PC-9 (cell line): Measurements from ENCODE around the gene BUB1B.

Experiments
- EZH2 ChIP-seq: fragments of 200-600 bp; sonication (generic); IDR thresholded peaks from 2 replicates; pipeline ENCODE4 v1.8.0; 2017; ENCODE audit warnings: antibody characterized with exemption, low read depth
- TF ChIP-seq, protein P1 (sequence below): fragments of 200-600 bp; sonication (generic); conservative IDR thresholded peaks from 2 replicates; pipeline ENCODE4 v1.6.1; 2017; ENCODE audit warnings: mixed run types, antibody characterized with exemption, mild to moderate bottlenecking, moderate library complexity

DNA sequence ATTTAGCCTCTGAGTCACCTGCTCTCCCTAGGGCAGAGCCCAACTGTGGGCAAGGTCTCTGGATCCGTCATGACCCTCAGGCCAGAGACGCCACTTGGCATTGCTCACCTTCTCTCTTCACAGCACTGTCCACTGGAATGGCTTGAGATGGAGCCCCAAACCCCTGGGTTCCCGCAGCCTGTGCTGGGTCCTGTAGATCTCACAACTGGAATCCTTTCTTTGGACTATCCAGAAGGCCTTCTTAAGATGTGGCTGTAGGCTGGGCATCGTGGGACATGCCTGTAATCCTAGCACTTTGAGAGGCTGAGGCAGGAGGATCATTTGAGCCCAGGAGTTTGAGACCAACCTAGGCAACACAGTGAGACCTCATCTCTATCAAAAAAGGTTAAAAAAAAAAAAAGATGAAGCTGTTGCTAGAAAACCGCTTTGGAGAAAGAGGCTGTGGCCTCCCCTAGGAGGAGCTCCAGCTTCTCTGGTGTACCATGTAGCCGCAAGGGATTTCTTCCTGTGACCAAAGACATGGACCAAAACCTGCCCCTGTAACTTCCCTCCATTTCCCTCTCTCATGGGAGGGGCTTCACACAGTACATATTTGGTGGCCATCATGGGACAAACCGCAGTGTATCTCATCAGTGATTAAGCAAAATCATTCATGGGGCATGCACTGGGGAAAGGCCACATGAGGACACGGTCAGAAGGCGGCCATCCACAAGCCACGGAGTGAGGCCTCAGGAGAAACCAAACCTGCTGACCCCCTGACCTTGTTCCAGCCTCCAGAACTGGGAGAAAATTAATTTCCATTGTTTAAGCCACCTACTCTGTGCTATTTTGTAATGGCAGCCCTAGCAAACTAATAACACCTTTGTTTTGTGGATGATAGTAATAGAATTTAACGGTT lies 23.3 kb upstream of the BUB1B start:
- TF ChIP-seq, protein P1, sequence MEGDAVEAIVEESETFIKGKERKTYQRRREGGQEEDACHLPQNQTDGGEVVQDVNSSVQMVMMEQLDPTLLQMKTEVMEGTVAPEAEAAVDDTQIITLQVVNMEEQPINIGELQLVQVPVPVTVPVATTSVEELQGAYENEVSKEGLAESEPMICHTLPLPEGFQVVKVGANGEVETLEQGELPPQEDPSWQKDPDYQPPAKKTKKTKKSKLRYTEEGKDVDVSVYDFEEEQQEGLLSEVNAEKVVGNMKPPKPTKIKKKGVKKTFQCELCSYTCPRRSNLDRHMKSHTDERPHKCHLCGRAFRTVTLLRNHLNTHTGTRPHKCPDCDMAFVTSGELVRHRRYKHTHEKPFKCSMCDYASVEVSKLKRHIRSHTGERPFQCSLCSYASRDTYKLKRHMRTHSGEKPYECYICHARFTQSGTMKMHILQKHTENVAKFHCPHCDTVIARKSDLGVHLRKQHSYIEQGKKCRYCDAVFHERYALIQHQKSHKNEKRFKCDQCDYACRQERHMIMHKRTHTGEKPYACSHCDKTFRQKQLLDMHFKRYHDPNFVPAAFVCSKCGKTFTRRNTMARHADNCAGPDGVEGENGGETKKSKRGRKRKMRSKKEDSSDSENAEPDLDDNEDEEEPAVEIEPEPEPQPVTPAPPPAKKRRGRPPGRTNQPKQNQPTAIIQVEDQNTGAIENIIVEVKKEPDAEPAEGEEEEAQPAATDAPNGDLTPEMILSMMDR, result no peak
- TF ChIP-seq EZH2, result no peak
